H9 (cell line): ENCODE data around the gene HIF1A. TPM values are rescaled to one million over a fixed set of nuclear protein-coding genes. Genes with fewer than 3 reads are reported as not detected.
A peak's percentile ranks its signal among the peaks of the same experiment; 100 is the strongest.

Experiments
- DNase-seq: peaks from one replicate; pipeline ENCODE4 v3.0.0-alpha.2; 2017
- H2AFZ ChIP-seq: one replicate; pipeline ENCODE4 v1.6.1; 2013; ENCODE audit warnings: mild to moderate bottlenecking, low read length, control low read depth, moderate library complexity
- H2AK5ac ChIP-seq: 2 replicates; pipeline ENCODE4 v1.6.1; 2013; ENCODE audit warnings: low read length, control low read depth, mixed read lengths; ENCODE audit not compliant: insufficient read length
- H2BK120ac ChIP-seq: one replicate; pipeline ENCODE4 v1.6.1; 2013; ENCODE audit warnings: low read depth, mild to moderate bottlenecking, low read length, control low read depth, inconsistent platforms; ENCODE audit not compliant: poor library complexity, severe bottlenecking
- H2BK12ac ChIP-seq: 2 replicates; pipeline ENCODE4 v1.6.1; 2013; ENCODE audit warnings: low read length, control low read depth, mixed read lengths, low read depth; ENCODE audit not compliant: insufficient read length
- H2BK15ac ChIP-seq: 2 replicates; pipeline ENCODE4 v1.6.1; 2013; ENCODE audit warnings: low read depth, low read length, control low read depth
- H2BK20ac ChIP-seq: one replicate; pipeline ENCODE4 v1.6.1; 2013; ENCODE audit warnings: low read depth, mild to moderate bottlenecking, low read length, control low read depth, inconsistent platforms; ENCODE audit not compliant: poor library complexity, severe bottlenecking
- H2BK5ac ChIP-seq: 2 replicates; pipeline ENCODE4 v1.6.1; 2013; ENCODE audit warnings: low read length, control low read depth, mixed read lengths; ENCODE audit not compliant: insufficient read length
- H3K14ac ChIP-seq: 2 replicates; pipeline ENCODE4 v1.6.1; 2013; ENCODE audit warnings: low read length, control low read depth; ENCODE audit not compliant: insufficient read depth
- H3K18ac ChIP-seq: 2 replicates; pipeline ENCODE4 v1.6.1; 2013; ENCODE audit warnings: low read depth, mild to moderate bottlenecking, mixed read lengths, low read length, control low read depth; ENCODE audit not compliant: insufficient read length
- H3K23ac ChIP-seq: 2 replicates; pipeline ENCODE4 v1.6.1; 2013; ENCODE audit warnings: low read length, control low read depth, mixed read lengths, low read depth; ENCODE audit not compliant: insufficient read length
- H3K23me2 ChIP-seq: 2 replicates; pipeline ENCODE4 v1.6.1; 2013; ENCODE audit warnings: low read depth, mild to moderate bottlenecking, mixed read lengths, low read length, control low read depth; ENCODE audit not compliant: insufficient read length, poor library complexity, severe bottlenecking
- H3K27ac ChIP-seq: 2 replicates; pipeline ENCODE4 v1.5.1; 2013; ENCODE audit warnings: low read length, control low read depth, mixed read lengths, low read depth; ENCODE audit not compliant: insufficient read length
- H3K27me3 ChIP-seq: 2 replicates; pipeline ENCODE4 v1.6.1; 2013; ENCODE audit warnings: low read length, control low read depth, inconsistent platforms; ENCODE audit not compliant: insufficient read depth
- H3K4ac ChIP-seq: 2 replicates; pipeline ENCODE4 v1.6.1; 2013; ENCODE audit warnings: low read depth, mild to moderate bottlenecking, control low read depth, inconsistent platforms, low read length, moderate library complexity
- H3K4me1 ChIP-seq: 2 replicates; pipeline ENCODE4 v1.6.1; 2013; ENCODE audit warnings: low read length, control low read depth, inconsistent platforms; ENCODE audit not compliant: insufficient read depth
- H3K4me2 ChIP-seq: 2 replicates; pipeline ENCODE4 v1.6.1; 2013; ENCODE audit warnings: low read length, control low read depth, mixed read lengths; ENCODE audit not compliant: insufficient read length, insufficient read depth
- H3K56ac ChIP-seq: 2 replicates; pipeline ENCODE4 v1.6.1; 2013; ENCODE audit warnings: low read depth, mild to moderate bottlenecking, mixed read lengths, low read length, control low read depth; ENCODE audit not compliant: insufficient read length
- H3K79me1 ChIP-seq: 2 replicates; pipeline ENCODE4 v1.6.1; 2013; ENCODE audit warnings: low read depth, mild to moderate bottlenecking, moderate library complexity, low read length, control low read depth, inconsistent platforms; ENCODE audit not compliant: insufficient read depth, poor library complexity, severe bottlenecking
- H3K79me2 ChIP-seq: 2 replicates; pipeline ENCODE4 v1.6.1; 2013; ENCODE audit warnings: low read length, control low read depth, inconsistent platforms; ENCODE audit not compliant: insufficient read depth
- H3K9ac ChIP-seq: 2 replicates; pipeline ENCODE4 v1.6.1; 2013; ENCODE audit warnings: low read length, control low read depth, mixed read lengths; ENCODE audit not compliant: insufficient read length; ENCODE audit errors: extremely low read depth
- H3K9me3 ChIP-seq: one replicate; pipeline ENCODE4 v1.6.1; 2013; ENCODE audit warnings: low read depth, low read length, inconsistent platforms; ENCODE audit not compliant: control insufficient read depth
- H3T11ph ChIP-seq: one replicate; pipeline ENCODE4 v1.6.1; 2013; ENCODE audit warnings: mild to moderate bottlenecking, low read length, control low read depth, inconsistent platforms
- H4K20me1 ChIP-seq: one replicate; pipeline ENCODE4 v1.6.1; 2013; ENCODE audit not compliant: control insufficient read depth, insufficient read length, insufficient read depth
- H4K5ac ChIP-seq: 2 replicates; pipeline ENCODE4 v1.6.1; 2013; ENCODE audit warnings: low read depth, mild to moderate bottlenecking, mixed read lengths, low read length, control low read depth; ENCODE audit not compliant: insufficient read length
- H4K8ac ChIP-seq: replicated peaks from 2 replicates; pipeline ENCODE4 v1.6.1; 2013; ENCODE audit warnings: low read length, control low read depth, mixed read lengths, low read depth; ENCODE audit not compliant: insufficient read length
- H4K91ac ChIP-seq: 2 replicates; pipeline ENCODE4 v1.6.1; 2013; ENCODE audit warnings: low read depth, mild to moderate bottlenecking, moderate library complexity, mixed read lengths, low read length, control low read depth; ENCODE audit not compliant: insufficient read length
- H3K27ac Mint-ChIP-seq, 3 experiments: 2 replicates in 2 of 3; 3 replicates in 1 of 3; pipeline ENCODE4 v1.8.0; 2020 to 2021; ENCODE audit warnings: mixed read lengths in 3 of 3, mild to moderate bottlenecking in 1 of 3, moderate library complexity in 1 of 3
- H3K27me3 Mint-ChIP-seq: 2 replicates; pipeline ENCODE4 v1.8.0; 2021; ENCODE audit warnings: low read depth, mild to moderate bottlenecking, moderate library complexity, mixed read lengths
- H3K36me3 Mint-ChIP-seq, 3 experiments: 2 replicates in 2 of 3; 3 replicates in 1 of 3; pipeline ENCODE4 v1.8.0; 2020 to 2021; ENCODE audit warnings: low read depth in 3 of 3, mixed read lengths in 3 of 3; ENCODE audit not compliant: insufficient read depth in 1 of 3
- H3K4me1 Mint-ChIP-seq, 2 experiments: 2 replicates each; pipeline ENCODE4 v1.8.0; 2020; ENCODE audit warnings: mixed read lengths in 2 of 2
- H3K4me3 Mint-ChIP-seq, 2 experiments: 2 replicates in 1 of 2; 3 replicates in 1 of 2; pipeline ENCODE4 v1.8.0; 2020 to 2021; ENCODE audit warnings: mild to moderate bottlenecking in 2 of 2, mixed read lengths in 2 of 2, moderate library complexity in 1 of 2
- H3K9me3 Mint-ChIP-seq, 2 experiments: 2 replicates in 1 of 2; 3 replicates in 1 of 2; pipeline ENCODE4 v1.8.0; 2020; ENCODE audit warnings: mild to moderate bottlenecking in 2 of 2, mixed read lengths in 2 of 2, moderate library complexity in 1 of 2
- WGBS: extraction: QIAGEN DNeasy Blood & Tissue Kit; methylation state at CpG from one replicate; pipeline ENCODE4 v1.1.7; 2013; ENCODE audit warnings: missing lambda C conversion rate, low lambda C conversion rate, mixed read lengths; ENCODE audit not compliant: insufficient read length; ENCODE audit errors: extremely low coverage; 5-methylcytosine and 5-hydroxymethylcytosine counted together
- total RNA-seq: library from RNA; stranded (reverse); gene quantifications from 2 replicates; pipeline ENCODE4 v1.2.1, GENCODE V29; 2021
- TF ChIP-seq, protein P1 (sequence below): fragments of 200-600 bp; sonication (generic); conservative IDR thresholded peaks from 3 replicates; pipeline ENCODE4 v1.8.0; 2021; ENCODE audit warnings: antibody characterized with exemption, mild to moderate bottlenecking

HIF1A gene
- total RNA-seq, 1 experiment from 2014 or later, result 154 TPM

DNA sequence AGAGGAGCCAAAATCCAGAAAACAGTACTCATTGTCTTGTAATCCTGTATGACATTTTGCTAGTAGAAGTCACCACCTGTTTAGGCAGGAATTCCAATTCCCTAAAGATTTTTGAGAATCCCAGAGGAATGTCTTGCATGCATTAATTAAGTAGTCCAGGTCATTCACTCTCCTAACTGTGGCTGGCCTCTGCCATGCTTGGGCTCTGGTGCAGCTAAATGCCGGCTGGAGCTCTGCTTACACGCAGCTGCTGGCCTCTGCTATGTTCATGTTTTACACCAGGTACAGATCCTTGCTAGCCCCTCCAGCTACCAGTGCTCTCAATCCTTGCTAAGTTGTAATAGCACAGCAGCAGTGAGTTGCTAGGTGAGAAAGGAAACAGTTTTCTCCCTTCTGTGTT lies 16.3 kb upstream of the HIF1A start:
- no peaks in the 10 kb centered on the region for H3K27me3 ChIP-seq
- H3K4me2 ChIP-seq, result peak overlapping the region; percentile 16
- no peaks in the 10 kb centered on the region for H3K79me2 ChIP-seq
- H2BK12ac ChIP-seq, result no peak overlapping the region
- peak overlapping the region; percentile 87 for H3K18ac ChIP-seq
- TF ChIP-seq, protein P1, sequence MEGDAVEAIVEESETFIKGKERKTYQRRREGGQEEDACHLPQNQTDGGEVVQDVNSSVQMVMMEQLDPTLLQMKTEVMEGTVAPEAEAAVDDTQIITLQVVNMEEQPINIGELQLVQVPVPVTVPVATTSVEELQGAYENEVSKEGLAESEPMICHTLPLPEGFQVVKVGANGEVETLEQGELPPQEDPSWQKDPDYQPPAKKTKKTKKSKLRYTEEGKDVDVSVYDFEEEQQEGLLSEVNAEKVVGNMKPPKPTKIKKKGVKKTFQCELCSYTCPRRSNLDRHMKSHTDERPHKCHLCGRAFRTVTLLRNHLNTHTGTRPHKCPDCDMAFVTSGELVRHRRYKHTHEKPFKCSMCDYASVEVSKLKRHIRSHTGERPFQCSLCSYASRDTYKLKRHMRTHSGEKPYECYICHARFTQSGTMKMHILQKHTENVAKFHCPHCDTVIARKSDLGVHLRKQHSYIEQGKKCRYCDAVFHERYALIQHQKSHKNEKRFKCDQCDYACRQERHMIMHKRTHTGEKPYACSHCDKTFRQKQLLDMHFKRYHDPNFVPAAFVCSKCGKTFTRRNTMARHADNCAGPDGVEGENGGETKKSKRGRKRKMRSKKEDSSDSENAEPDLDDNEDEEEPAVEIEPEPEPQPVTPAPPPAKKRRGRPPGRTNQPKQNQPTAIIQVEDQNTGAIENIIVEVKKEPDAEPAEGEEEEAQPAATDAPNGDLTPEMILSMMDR, result no peak
- peak overlapping the region; percentile 52; the same call in 1 of the 2 replicates for H3K14ac ChIP-seq
- H3K79me1 ChIP-seq, result no peaks in the 10 kb centered on the region
- H3K23ac ChIP-seq, result no peak overlapping the region
- H2BK5ac ChIP-seq, result no peak overlapping the region
- no peak overlapping the region for H2AFZ ChIP-seq
- peaks cover 2% of the 10 kb centered on the region; the same call in 1 of the 2 replicates for H3K27me3 Mint-ChIP-seq
- H3K27ac Mint-ChIP-seq, result peak overlapping the region in 2 of 3 experiments; percentile 65 to 87; a peak in 5 of 7 replicates
- H4K91ac ChIP-seq, result no peak overlapping the region
- H4K20me1 ChIP-seq, result no peaks in the 10 kb centered on the region
- H2BK120ac ChIP-seq, result no peak overlapping the region
- no peak overlapping the region for H2BK20ac ChIP-seq
- no peak overlapping the region for H4K8ac ChIP-seq
- no peaks in the 10 kb centered on the region for H3K23me2 ChIP-seq
- H3T11ph ChIP-seq, result no peak overlapping the region
- peaks cover 15 to 25% of the 10 kb centered on the region in 2 experiments for H3K4me1 Mint-ChIP-seq
- H3K56ac ChIP-seq, result no peak overlapping the region
- peak overlapping the region in 1 of 2 experiments; percentile 23; a peak in 1 of 5 replicates for H3K4me3 Mint-ChIP-seq
- no peaks in the 10 kb centered on the region for H3K9me3 Mint-ChIP-seq
- H2AK5ac ChIP-seq, result no peak overlapping the region
- no peaks in the 10 kb centered on the region for H3K36me3 Mint-ChIP-seq
- H3K9ac ChIP-seq, result no peak overlapping the region
- H3K4ac ChIP-seq, result no peak overlapping the region
- H2BK15ac ChIP-seq, result no peak overlapping the region
- no peaks in the 10 kb centered on the region for H3K9me3 ChIP-seq
- no CpG with 5 or more reads among the region's 2 CpGs for WGBS
- peak overlapping the region; percentile 75 for H3K27ac ChIP-seq
- no peak overlapping the region for H4K5ac ChIP-seq
- peaks cover 2% of the 10 kb centered on the region; the same call in 1 of the 2 replicates for H3K4me1 ChIP-seq
- peak; percentile 69 for DNase-seq
